GM23338 (cell line): ENCODE results near the gene CHD2. TPM values are rescaled to one million over a fixed set of nuclear protein-coding genes. Genes with fewer than 3 reads are reported as not detected.
"Not testable (repeated sequence)": the region's sequence is repeated elsewhere in the genome, so short reads cannot be mapped to it uniquely, and the experiment has no call there.

ENCODE experiments used
- ATAC-seq: fragments of 200-7000 bp; cut with Tn5 transposase; 3 replicates; pipeline ENCODE4 v1.9.1; 2020
- DNase-seq: peaks from one replicate; pipeline ENCODE4 v3.0.0-alpha.2; 2015; ENCODE audit warnings: low spot score
- H2AFZ ChIP-seq: fragments of 200-600 bp; sonication (generic); 2 replicates; pipeline ENCODE4 v1.8.0; 2016; ENCODE audit warnings: antibody characterized with exemption, mild to moderate bottlenecking, moderate library complexity
- H3F3A ChIP-seq: fragments of 200-600 bp; sonication (generic); replicated peaks from 2 replicates; pipeline ENCODE4 v1.8.0; 2017; ENCODE audit warnings: antibody characterized with exemption, mixed run types, low read depth
- H3K27ac ChIP-seq: fragments of 200-600 bp; sonication (generic); 2 replicates; pipeline ENCODE4 v1.6.1; 2016; ENCODE audit warnings: low read depth
- H3K27me3 ChIP-seq: fragments of 200-600 bp; sonication (generic); 2 replicates; pipeline ENCODE4 v1.8.0; 2016; ENCODE audit warnings: mild to moderate bottlenecking, mixed run types, moderate library complexity; ENCODE audit not compliant: insufficient read depth
- H3K36me3 ChIP-seq: fragments of 200-600 bp; sonication (generic); 2 replicates; pipeline ENCODE4 v1.8.0; 2016; ENCODE audit warnings: mild to moderate bottlenecking; ENCODE audit not compliant: insufficient read depth
- H3K4me1 ChIP-seq: fragments of 200-600 bp; sonication (generic); 2 replicates; pipeline ENCODE4 v1.8.0; 2016; ENCODE audit warnings: mild to moderate bottlenecking, moderate library complexity; ENCODE audit not compliant: insufficient read depth
- H3K4me2 ChIP-seq: fragments of 200-600 bp; sonication (generic); 2 replicates; pipeline ENCODE4 v1.7.1; 2017; ENCODE audit warnings: mixed run types
- H3K4me3 ChIP-seq: fragments of 200-600 bp; sonication (generic); 2 replicates; pipeline ENCODE4 v1.6.1; 2016; ENCODE audit warnings: mixed run types
- H3K79me2 ChIP-seq: fragments of 200-600 bp; sonication (generic); replicated peaks from 2 replicates; pipeline ENCODE4 v1.8.0; 2017; ENCODE audit warnings: mild to moderate bottlenecking; ENCODE audit not compliant: insufficient read depth
- H3K9me2 ChIP-seq: fragments of 200-600 bp; sonication (generic); 2 replicates; pipeline ENCODE4 v1.8.0; 2017; ENCODE audit not compliant: insufficient read depth
- H4K20me1 ChIP-seq: fragments of 200-600 bp; sonication (generic); replicated peaks from 2 replicates; pipeline ENCODE4 v1.8.0; 2017; ENCODE audit warnings: mild to moderate bottlenecking; ENCODE audit not compliant: insufficient read depth
- H3K27ac Mint-ChIP-seq: 2 replicates; pipeline ENCODE4 v1.8.0; 2020; ENCODE audit warnings: inconsistent platforms, mild to moderate bottlenecking, moderate library complexity, mixed read lengths
- H3K27me3 Mint-ChIP-seq: 3 replicates; pipeline ENCODE4 v1.8.0; 2022; ENCODE audit warnings: low read depth, mild to moderate bottlenecking, moderate library complexity, mixed read lengths, inconsistent platforms; ENCODE audit not compliant: insufficient read depth, poor library complexity
- H3K36me3 Mint-ChIP-seq: 3 replicates; pipeline ENCODE4 v1.8.0; 2021; ENCODE audit warnings: low read depth, mild to moderate bottlenecking, inconsistent platforms, moderate library complexity, mixed read lengths
- H3K4me1 Mint-ChIP-seq: 3 replicates; pipeline ENCODE4 v1.8.0; 2020; ENCODE audit warnings: mild to moderate bottlenecking, inconsistent platforms, mixed read lengths
- H3K4me3 Mint-ChIP-seq: 3 replicates; pipeline ENCODE4 v1.8.0; 2021; ENCODE audit warnings: moderate library complexity, mild to moderate bottlenecking, inconsistent platforms, mixed read lengths
- H3K9me3 Mint-ChIP-seq: 3 replicates; pipeline ENCODE4 v1.8.0; 2020; ENCODE audit warnings: moderate library complexity, mild to moderate bottlenecking, inconsistent platforms, mixed read lengths
- CTCF ChIP-seq, 2 experiments: fragments of 200-600 bp in 1 of 2; sonication (generic) in 1 of 2; conservative IDR thresholded peaks; 2 replicates each; pipeline versions ENCODE4 v1.5.1 to v1.6.1; 2016 to 2017; ENCODE audit warnings: antibody characterized with exemption in 2 of 2, low read depth in 2 of 2, mild to moderate bottlenecking in 2 of 2, moderate library complexity in 1 of 2
- NANOG ChIP-seq: IDR thresholded peaks from 2 replicates; pipeline ENCODE4 v1.6.1; 2016; ENCODE audit warnings: antibody characterized with exemption, borderline replicate concordance
- REST ChIP-seq: IDR thresholded peaks from one replicate; pipeline ENCODE4 v1.6.1; 2018; ENCODE audit warnings: antibody characterized with exemption; ENCODE audit not compliant: unreplicated experiment
- ZNF114 ChIP-seq: fragments of 250-450 bp; sonication (Bioruptor Pico); IDR thresholded peaks from 2 replicates; pipeline ENCODE4 v1.5.0; 2020; ENCODE audit warnings: mild to moderate bottlenecking, moderate library complexity
- ZNF331 ChIP-seq: fragments of 250-450 bp; sonication (Bioruptor Pico); IDR thresholded peaks from 2 replicates; pipeline ENCODE4 v1.5.0; 2020; ENCODE audit warnings: low read depth, mild to moderate bottlenecking, moderate library complexity
- polyA plus RNA-seq: library from polyadenylated mRNA; unstranded; fragments of >200 nt; fragmentation: Nextera tagmentation; extraction: Ambion mirVana; gene quantifications from 2 replicates; pipeline ENCODE4 v1.2.1, GENCODE V29; 2016
- total RNA-seq: library from RNA; depleted of rRNA; stranded (reverse); fragments of >200 nt; shearing (Covaris generic); gene quantifications from 2 replicates; pipeline ENCODE4 v1.2.3, GENCODE V29; 2014

Gene CHD2
- total and polyA plus RNA-seq, 2 experiments from 2014 or later = 119 to 130 TPM

GRCh38 chr15:93062628-93063261 is 162.6 kb downstream of the CHD2 start:
- H3K27ac Mint-ChIP-seq = peak overlapping the region; percentile 93
- peaks cover 52% of the 10 kb centered on the region for H3K36me3 Mint-ChIP-seq
- not testable (repeated sequence) for H3F3A ChIP-seq, H3K9me3 Mint-ChIP-seq, H3K36me3 ChIP-seq, H4K20me1 ChIP-seq, H3K27me3 ChIP-seq, DNase-seq, H2AFZ ChIP-seq, H3K9me2 ChIP-seq
- ATAC-seq = peak; percentile 7
- peaks cover 88% of the 10 kb centered on the region for H3K4me1 Mint-ChIP-seq
- Histone ChIP-seq H3K4me2 (peak overlapping the region; percentile 45), H3K79me2 (peaks cover 86% of the 10 kb centered on the region), H3K4me3 (peak overlapping the region; percentile 44; the same call in 1 of the 2 replicates), H3K27ac (peak overlapping the region; percentile 100), H3K4me1 (peaks cover 61% of the 10 kb centered on the region)
- peaks cover 28% of the 10 kb centered on the region for H3K27me3 Mint-ChIP-seq
- H3K4me3 Mint-ChIP-seq = peak overlapping the region; percentile 57

- Histone ChIP-seq H3K4me2 (peak overlapping the region; percentile 45), H3K27me3 (no peaks in the 10 kb centered on the region), H3K4me3 (no peak overlapping the region; the same call in 1 of the 2 replicates), H3K9me2 (no peaks in the 10 kb centered on the region), H3F3A (peaks cover 9% of the 10 kb centered on the region), H3K4me1 (peaks cover 65% of the 10 kb centered on the region), H2AFZ (no peak overlapping the region), H3K36me3 (0 out of 2 replicates have a peak, but pooled peaks cover 6% of the 10 kb centered on the region), H3K79me2 (peaks cover 86% of the 10 kb centered on the region), H3K27ac (peak overlapping the region; percentile 100), H4K20me1 (peaks cover 11% of the 10 kb centered on the region)
- Mint-ChIP-seq H3K4me1 (peaks cover 86% of the 10 kb centered on the region), H3K36me3 (peaks cover 49% of the 10 kb centered on the region), H3K27me3 (peaks cover 26% of the 10 kb centered on the region), H3K9me3 (no peaks in the 10 kb centered on the region), H3K4me3 (peak overlapping the region; percentile 16; the same call in 1 of the 3 replicates), H3K27ac (peak overlapping the region; percentile 93)
- TF ChIP-seq NANOG (no peak), ZNF114 (CRISPR knock-in tag) (no peak)
- DNase-seq (peak; percentile 82), ATAC-seq (peak; percentile 1; the same call in 1 of the 3 replicates)
Observed at GRCh38 chr15:93063262-93063671, 163.1 kb downstream of the CHD2 start.

- Histone ChIP-seq H4K20me1 (peaks cover 19% of the 10 kb centered on the region), H2AFZ (no peak overlapping the region), H3K27me3 (no peaks in the 10 kb centered on the region), H3F3A (peaks cover 9% of the 10 kb centered on the region), H3K9me2 (no peaks in the 10 kb centered on the region), H3K27ac (peak overlapping the region; percentile 100), H3K4me1 (peaks cover 68% of the 10 kb centered on the region), H3K36me3 (0 out of 2 replicates have a peak, but pooled peaks cover 6% of the 10 kb centered on the region), H3K4me3 (no peak overlapping the region), H3K4me2 (peak overlapping the region; percentile 45; the same call in 1 of the 2 replicates), H3K79me2 (peaks cover 87% of the 10 kb centered on the region)
- H3K27me3 Mint-ChIP-seq = peaks cover 26% of the 10 kb centered on the region
- peaks cover 51% of the 10 kb centered on the region for H3K36me3 Mint-ChIP-seq
- no peak for DNase-seq
- peak overlapping the region; percentile 93 for H3K27ac Mint-ChIP-seq
- H3K4me3 Mint-ChIP-seq = no peak overlapping the region
- no peaks in the 10 kb centered on the region for H3K9me3 Mint-ChIP-seq
- peaks cover 86% of the 10 kb centered on the region for H3K4me1 Mint-ChIP-seq
- no peak for ATAC-seq
- TF ChIP-seq REST (no peak), CTCF (conservative IDR thresholded peaks at IDR 0.05; ENCODE audit: low read depth in 2 of 2) (no peak), ZNF331 (CRISPR knock-in tag) (no peak)
Observed at GRCh38 chr15:93063796-93064690, 163.9 kb downstream of the CHD2 start.
